ENCODE data around the gene CHP1.

DNA sequence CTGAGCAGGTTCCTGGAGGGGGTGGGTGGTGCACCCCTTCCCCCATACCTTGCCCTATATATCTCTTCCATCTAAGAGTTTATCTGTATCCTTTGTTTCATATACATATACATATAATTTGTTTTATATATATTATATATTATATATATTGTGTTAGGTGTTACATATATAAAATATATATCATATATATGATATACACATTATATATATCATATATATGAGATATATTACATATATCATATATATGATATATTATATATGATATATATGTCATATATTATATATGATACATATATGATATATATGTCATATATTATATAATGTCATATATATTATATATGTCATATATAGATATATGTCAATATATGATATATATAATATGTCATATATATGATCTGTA lies 31.6 kb upstream of the CHP1 start:
- TF ChIP-seq POLR2A (IDR thresholded peaks at IDR 0.05) (no peak), CTCF (IDR thresholded peaks at IDR 0.05 in 8 of 11, conservative IDR thresholded peaks at IDR 0.05 in 3 of 11) (no peak), POLR2AphosphoS5 (IDR thresholded peaks at IDR 0.05) (no peak)
